Stimulated activated CD8-positive, alpha-beta memory T cell treated with anti-CD3 and anti-CD28 coated beads, Interleukin-2, amount 100 ng/mL, for 1 hour (primary cell): ENCODE data around the gene TBC1D30.

Experiments used
- DNase-seq, 2 donors: peaks; one replicate each; pipeline ENCODE4 v3.0.0-alpha.2; 2020; ENCODE audit warnings: low read depth in 2 of 2

TBC1D30 gene

DNA sequence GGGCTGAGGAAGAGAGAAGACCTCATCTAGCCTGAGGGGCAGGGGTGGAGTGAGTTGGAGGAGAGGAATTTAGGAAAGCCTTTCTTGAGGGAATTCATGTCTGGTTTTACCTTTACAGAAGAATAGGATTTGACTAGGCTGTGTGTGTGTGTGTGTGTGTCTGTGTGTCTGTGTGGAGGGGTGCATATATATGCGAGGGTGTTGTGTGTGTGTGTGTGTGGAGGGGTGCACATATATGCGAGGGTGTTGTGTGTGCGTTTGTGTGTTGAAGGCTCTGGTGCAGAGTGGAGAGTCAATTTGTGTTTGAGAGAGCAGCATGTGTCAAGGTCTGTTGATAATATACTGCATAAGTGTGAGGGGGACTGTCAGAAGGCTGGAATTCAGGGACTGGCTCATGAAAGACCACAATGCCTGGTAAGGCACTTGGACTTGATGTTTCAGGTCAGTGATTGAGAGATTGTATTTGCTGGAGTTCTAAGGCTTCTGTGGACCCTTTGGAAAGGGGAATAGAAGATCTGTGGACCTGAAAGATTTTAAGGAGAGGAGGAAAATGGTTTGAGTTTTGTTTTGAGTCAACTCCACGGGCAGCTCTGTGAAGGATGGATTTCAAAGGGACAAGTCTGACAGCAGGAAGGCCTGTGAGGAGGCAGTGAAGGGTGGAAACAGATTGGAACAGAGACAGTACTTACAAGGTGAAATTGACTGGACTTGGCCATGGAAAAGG is 34.6 kb downstream of the TBC1D30 start:
- DNase-seq, result no peak

GRCh38 chr12:64860446-64860998 is 36.1 kb downstream of the TBC1D30 start:
- no peak for DNase-seq

- DNase-seq, result no peak
Measured at GRCh38 chr12:64864319-64864718, 39.9 kb downstream of the TBC1D30 start.

- DNase-seq, result no peak
Measured at GRCh38 chr12:64875186-64875585, 50.7 kb downstream of the TBC1D30 start.

- DNase-seq, result no peak
Measured at GRCh38 chr12:64876388-64877071, 52.1 kb downstream of the TBC1D30 start.

DNA sequence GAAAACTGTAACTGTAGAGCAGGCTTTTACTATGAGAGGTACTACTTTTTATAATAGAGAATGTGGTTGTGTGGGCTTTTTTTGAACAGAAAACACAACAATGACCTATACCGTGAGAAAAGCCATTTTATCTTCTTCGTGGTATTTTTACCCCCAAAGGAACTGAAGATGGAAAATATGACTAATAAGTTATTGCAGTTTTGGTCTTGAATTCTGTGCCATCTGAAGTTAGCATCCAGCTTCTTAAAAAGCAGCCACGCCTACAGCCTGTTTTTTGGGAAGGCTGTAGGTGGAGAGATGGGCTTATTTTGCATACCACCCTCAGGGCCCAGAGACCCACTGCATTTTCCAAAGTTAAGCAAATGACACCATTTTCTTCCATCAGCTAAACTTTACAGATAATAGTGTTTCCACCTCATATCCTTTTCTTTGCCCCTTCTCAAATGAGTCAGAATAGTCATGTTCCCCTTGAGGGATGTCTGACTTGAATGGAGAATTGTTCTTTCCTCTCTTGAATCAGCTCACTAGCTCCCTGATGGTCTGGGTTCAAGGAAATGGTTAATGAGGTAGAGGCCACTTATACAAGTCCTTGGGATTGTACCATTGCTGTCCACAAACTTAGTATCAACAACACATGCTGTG is 53.0 kb downstream of the TBC1D30 start:
- DNase-seq, result no peak

DNA sequence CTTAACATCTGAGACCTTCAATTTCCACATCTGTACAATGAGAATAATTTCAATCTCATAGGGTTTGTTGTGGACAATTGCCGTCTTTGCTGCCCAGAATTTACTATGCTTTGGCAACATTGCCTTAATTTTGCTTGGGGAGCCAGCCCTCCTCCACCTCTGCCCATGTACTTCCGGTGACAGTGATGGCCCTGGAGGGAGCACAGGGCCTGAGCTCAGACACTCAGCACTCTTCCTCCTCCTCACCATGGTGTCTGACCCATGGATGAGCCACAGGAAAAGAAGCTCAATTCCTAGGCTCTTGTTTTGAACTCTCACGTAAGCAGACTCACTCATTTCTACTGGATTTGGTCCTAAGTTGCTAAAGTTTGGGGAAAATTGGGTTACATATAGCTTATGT is 58.2 kb downstream of the TBC1D30 start:
- no peak for DNase-seq

GRCh38 chr12:64883264-64884163 is 59.1 kb downstream of the TBC1D30 start:
- no peak for DNase-seq

DNA sequence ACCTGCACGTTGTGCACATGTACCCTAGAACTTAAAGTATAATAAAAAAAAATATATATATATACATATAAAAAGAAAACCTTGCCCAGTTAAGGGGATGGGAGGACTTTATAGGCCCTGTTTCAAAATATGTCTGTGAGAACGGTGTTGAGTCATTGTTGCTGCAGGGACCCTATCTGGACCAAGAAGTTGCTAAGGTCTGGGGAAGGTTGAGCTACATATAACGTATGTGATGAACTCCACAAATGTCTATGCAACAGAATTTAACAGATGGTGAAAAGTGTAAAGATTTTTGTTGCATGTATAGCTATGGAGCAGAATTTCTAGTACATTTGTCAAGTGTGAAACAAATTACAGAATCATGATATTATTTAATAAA is 59.7 kb downstream of the TBC1D30 start:
- DNase-seq, result no peak

GRCh38 chr12:64884728-64885127 is 60.3 kb downstream of the TBC1D30 start:
- DNase-seq, result no peak

GRCh38 chr12:64889434-64890216 is 65.2 kb downstream of the TBC1D30 start:
- DNase-seq, result no peak

DNA sequence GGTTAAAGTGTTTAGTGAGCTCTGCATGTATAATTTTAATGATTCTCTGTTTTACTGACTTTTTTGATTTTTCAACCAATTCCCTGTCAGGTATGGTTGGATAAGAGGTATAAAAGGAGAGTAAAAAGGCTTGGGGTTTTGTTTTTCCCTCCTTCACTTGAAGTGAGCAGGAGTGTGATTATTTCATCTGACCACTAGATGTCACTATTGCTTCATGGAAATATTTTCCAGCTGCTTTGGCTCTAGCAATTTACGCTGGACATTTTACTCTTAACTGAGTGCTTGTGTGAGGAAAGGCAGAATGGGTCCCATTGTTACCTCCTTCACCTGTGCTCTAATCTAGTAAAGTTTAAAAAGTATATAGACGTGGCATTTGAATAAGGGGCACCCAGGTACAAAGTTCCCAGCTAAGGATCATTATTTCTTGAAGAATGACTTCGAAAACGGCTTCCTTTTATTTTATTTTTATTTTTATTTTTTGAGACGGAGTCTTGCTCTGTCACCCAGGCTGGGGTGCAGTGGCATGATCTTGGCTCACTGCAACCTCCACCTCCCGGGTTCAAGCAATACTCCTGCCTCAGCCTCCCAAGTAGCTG is 66.5 kb downstream of the TBC1D30 start:
- DNase-seq, result no peak

DNA sequence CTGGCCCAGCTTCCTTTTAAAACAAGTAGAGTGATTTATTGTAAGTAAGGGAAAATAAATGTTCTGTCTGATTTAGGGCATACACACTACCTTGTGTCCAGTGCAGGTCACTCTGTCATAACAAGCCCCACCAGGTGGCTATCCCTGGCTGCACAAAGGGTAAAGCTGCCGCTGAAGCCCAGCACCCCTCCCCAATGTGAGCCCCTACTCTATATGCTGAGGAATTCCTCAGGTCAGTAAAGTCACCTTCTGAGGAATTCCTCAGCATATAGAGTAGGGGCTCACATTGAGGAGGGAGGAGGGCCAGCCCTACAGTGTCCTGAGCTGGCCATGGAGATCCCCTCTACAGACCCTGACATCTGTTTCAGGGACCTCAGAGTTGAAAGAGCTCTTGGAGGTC is 67.2 kb downstream of the TBC1D30 start:
- DNase-seq, result no peak

DNA sequence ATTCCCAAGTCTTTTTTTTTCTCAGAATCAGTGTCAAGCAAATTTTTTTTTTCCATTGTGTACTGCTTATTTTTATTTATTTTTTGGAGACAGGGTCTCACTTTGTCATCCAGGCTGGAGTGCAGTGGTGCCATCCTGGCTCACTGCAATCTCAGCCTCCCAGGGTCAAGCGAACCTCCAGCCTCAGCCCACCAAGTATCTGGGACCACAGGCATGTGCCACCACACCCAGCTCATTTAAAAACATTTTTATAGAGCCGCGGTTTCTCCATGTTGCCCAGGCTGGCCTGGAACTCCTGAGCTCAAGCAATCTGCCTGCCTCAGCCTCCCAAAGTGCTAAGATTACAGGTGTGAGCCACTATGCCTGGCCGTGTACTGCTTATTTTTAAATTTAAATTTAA is 68.1 kb downstream of the TBC1D30 start:
- DNase-seq, result no peak

GRCh38 chr12:64893961-64894360 is 69.5 kb downstream of the TBC1D30 start:
- no peak for DNase-seq

DNA sequence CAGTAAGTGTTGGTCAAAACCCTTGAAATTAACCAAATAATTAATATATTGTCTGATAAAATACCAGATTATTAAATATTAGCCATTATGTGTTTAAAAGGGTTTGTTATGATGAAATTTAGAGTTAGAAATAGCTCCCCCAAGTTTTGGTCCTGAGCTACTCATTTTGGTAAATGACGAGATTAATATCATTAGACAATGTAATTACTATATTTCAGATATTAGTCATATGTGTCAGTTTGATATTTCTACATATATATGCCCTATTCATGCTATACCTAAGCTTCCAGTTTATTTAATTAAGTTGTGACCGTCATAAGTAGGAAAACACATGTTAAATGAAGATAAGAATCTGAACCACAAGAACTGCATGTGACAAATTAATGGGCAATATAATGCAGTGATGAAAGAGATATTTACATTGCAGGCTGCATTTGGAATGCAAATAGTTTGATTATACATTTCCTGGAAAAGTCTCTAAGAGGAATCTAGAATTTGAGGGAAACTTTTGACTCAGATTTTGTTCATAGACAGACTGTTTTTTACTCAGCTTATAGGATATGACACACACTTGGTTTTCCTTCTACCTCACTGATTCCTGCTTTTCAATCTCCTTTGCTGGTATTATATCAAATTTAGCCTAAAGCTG is 70.5 kb downstream of the TBC1D30 start:
- DNase-seq, result no peak

DNA sequence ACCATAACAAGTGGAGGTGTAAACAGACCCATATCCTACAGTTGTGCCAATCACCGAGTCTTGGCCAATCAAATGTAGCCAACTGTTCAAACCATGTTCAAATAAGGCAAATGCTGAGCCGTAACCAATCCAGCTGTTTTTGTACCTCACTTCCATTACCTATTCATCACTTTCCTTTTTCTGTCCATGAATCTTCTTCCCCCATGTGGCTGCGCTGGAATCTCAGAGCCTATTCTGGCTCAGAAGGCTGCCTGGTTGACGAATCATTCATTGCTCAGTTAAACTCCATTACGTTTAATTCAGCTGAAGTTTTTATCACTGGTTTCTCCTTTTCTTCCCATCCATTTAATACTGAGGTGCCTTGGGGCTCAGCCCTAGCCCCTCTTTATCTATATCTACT is 71.1 kb downstream of the TBC1D30 start:
- DNase-seq, result no peak

- DNase-seq, result no peak
Measured at GRCh38 chr12:64900540-64900939, 76.1 kb downstream of the TBC1D30 start.

DNA sequence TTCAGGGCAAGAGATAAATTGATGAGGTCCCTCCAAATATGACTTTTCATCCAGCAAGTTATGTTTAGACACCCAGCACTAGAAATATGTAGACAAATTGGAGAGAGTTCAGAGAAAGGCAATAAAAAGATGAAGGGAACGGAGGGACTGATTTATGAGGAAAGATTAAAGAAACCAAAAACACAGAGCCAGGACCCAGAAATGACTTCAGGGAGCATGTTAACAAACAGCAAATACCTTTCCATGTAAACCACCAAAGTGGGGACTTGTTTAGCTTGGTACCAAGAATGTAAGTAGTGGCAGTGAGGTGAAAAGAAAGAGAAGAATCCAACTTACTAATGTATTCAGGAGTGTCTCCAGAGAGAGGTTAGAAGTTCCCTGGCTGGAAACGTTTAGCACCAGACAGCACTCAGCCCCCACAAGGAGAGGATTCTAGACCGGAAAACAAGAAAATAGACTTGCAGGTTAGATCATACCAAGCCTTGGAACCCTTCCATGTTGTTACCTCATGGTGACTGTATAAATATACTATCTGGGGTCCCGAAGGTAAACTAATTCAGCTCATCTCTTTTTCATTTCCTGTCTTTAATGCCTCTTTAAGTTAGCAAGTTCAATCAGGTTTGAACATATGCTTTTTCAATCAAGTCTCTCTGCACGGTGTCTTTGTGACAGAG is 79.2 kb downstream of the TBC1D30 start:
- DNase-seq, result no peak
